OCI-LY1 (cell line): ENCODE data around the gene PEX5L.

Experiments
- H2AFZ ChIP-seq: fragments of 200-600 bp; sonication (generic), shearing (Covaris generic); 2 replicates; pipeline ENCODE4 v1.6.0; 2014; ENCODE audit warnings: antibody characterized with exemption, mild to moderate bottlenecking, low read length
- H3F3A ChIP-seq: fragments of 200-600 bp; sonication (generic), shearing (Covaris generic); 2 replicates; pipeline ENCODE4 v1.6.0; 2014; ENCODE audit warnings: mild to moderate bottlenecking, antibody characterized with exemption, low read length, moderate library complexity; ENCODE audit not compliant: insufficient read depth
- H3K27ac ChIP-seq: fragments of 200-600 bp; sonication (generic); 2 replicates; pipeline ENCODE4 v1.5.1; 2014; ENCODE audit warnings: low read length, mixed run types, mild to moderate bottlenecking, low read depth; ENCODE audit not compliant: poor library complexity, severe bottlenecking
- H3K27me3 ChIP-seq: fragments of 200-600 bp; sonication (generic); 2 replicates; pipeline ENCODE4 v1.6.0; 2014; ENCODE audit warnings: antibody characterized with exemption, mild to moderate bottlenecking, low read length, moderate library complexity; ENCODE audit not compliant: insufficient read depth
- H3K36me3 ChIP-seq: fragments of 200-600 bp; sonication (generic); 2 replicates; pipeline ENCODE4 v1.6.1; 2014; ENCODE audit warnings: mild to moderate bottlenecking, antibody characterized with exemption, low read length, moderate library complexity, mixed read lengths; ENCODE audit not compliant: insufficient read depth
- H3K4me1 ChIP-seq: fragments of 200-600 bp; sonication (generic); 2 replicates; pipeline ENCODE4 v1.5.1; 2014; ENCODE audit warnings: mild to moderate bottlenecking, low read length, moderate library complexity; ENCODE audit not compliant: insufficient read depth, severe bottlenecking
- H3K4me2 ChIP-seq: fragments of 200-600 bp; sonication (generic), shearing (Covaris generic); 2 replicates; pipeline ENCODE4 v1.6.1; 2014; ENCODE audit warnings: low read length
- H3K4me3 ChIP-seq: fragments of 200-600 bp; sonication (generic); 2 replicates; pipeline ENCODE4 v1.5.1; 2014; ENCODE audit warnings: low read length, low read depth, mild to moderate bottlenecking, mixed read lengths; ENCODE audit not compliant: poor library complexity, severe bottlenecking
- H3K79me2 ChIP-seq: fragments of 200-600 bp; shearing (Covaris generic); 2 replicates; pipeline ENCODE4 v1.6.1; 2016; ENCODE audit warnings: mixed run types, low read length, mixed read lengths; ENCODE audit not compliant: insufficient read depth
- H3K9ac ChIP-seq: fragments of 200-600 bp; sonication (generic), shearing (Covaris generic); 2 replicates; pipeline ENCODE4 v1.6.1; 2014; ENCODE audit warnings: mild to moderate bottlenecking, low read length, mixed read lengths
- H3K9me2 ChIP-seq: fragments of 200-600 bp; sonication (generic), shearing (Covaris generic); 2 replicates; pipeline ENCODE4 v1.6.1; 2014; ENCODE audit warnings: low read depth, mild to moderate bottlenecking, low read length, mixed read lengths
- H3K9me3 ChIP-seq: fragments of 200-600 bp; shearing (Covaris generic); 2 replicates; pipeline ENCODE4 v1.6.1; 2014; ENCODE audit warnings: low read length, mixed read lengths
- H4K20me1 ChIP-seq: fragments of 200-600 bp; sonication (generic), shearing (Covaris generic); 2 replicates; pipeline ENCODE4 v1.6.0; 2016; ENCODE audit warnings: mild to moderate bottlenecking, low read length; ENCODE audit not compliant: insufficient read depth
- CTCF ChIP-seq: fragments of 200-600 bp; sonication (generic), shearing (Covaris generic); IDR thresholded peaks from 2 replicates; pipeline ENCODE4 v1.5.1; 2017; ENCODE audit warnings: mild to moderate bottlenecking, antibody characterized with exemption, low read length, moderate library complexity, mixed read lengths
- EZH2 ChIP-seq: fragments of 200-600 bp; sonication (generic), shearing (Covaris generic); IDR thresholded peaks from 2 replicates; pipeline ENCODE4 v1.8.0; 2017; ENCODE audit warnings: borderline replicate concordance, mixed run types, mild to moderate bottlenecking, antibody characterized with exemption, low read length, moderate library complexity, mixed read lengths

The PEX5L gene

GRCh38 chr3:179769411-179770247 lies 267.1 kb downstream of the PEX5L start:
- Histone ChIP-seq H3K9me2 (no peaks in the 10 kb centered on the region), H3K9me3 (0 out of 2 replicates have a peak, but pooled peaks cover 2% of the 10 kb centered on the region), H3K4me3 (no peak overlapping the region), H3K27ac (no peak overlapping the region), H3K9ac (no peak overlapping the region), H2AFZ (no peak overlapping the region), H3K79me2 (no peaks in the 10 kb centered on the region), H3F3A (0 out of 2 replicates have a peak, but pooled peaks cover 3% of the 10 kb centered on the region), H3K27me3 (no peaks in the 10 kb centered on the region), H3K4me1 (peaks cover 7% of the 10 kb centered on the region), H3K36me3 (peaks cover 86% of the 10 kb centered on the region), H3K4me2 (no peak overlapping the region), H4K20me1 (no peaks in the 10 kb centered on the region)
- TF ChIP-seq EZH2 (no peak), CTCF (no peak)

GRCh38 chr3:179768080-179768479 lies 268.7 kb downstream of the PEX5L start:
- Histone ChIP-seq H3K79me2 (no peaks in the 10 kb centered on the region), H3K27me3 (no peaks in the 10 kb centered on the region), H3F3A (0 out of 2 replicates have a peak, but pooled peaks cover 3% of the 10 kb centered on the region), H4K20me1 (no peaks in the 10 kb centered on the region), H3K4me3 (no peak overlapping the region), H3K9me2 (no peaks in the 10 kb centered on the region), H3K27ac (no peak overlapping the region), H3K4me2 (no peak overlapping the region), H3K9ac (no peak overlapping the region), H3K9me3 (no peaks in the 10 kb centered on the region), H3K4me1 (peaks cover 7% of the 10 kb centered on the region), H3K36me3 (peaks cover 86% of the 10 kb centered on the region), H2AFZ (no peak overlapping the region)
- TF ChIP-seq EZH2 (no peak), CTCF (peak; percentile 56)

- Histone ChIP-seq H3K9me2 (no peaks in the 10 kb centered on the region), H3K27me3 (no peaks in the 10 kb centered on the region), H3K4me3 (no peak overlapping the region), H3K9me3 (no peaks in the 10 kb centered on the region), H3K9ac (no peak overlapping the region), H4K20me1 (no peaks in the 10 kb centered on the region), H3F3A (0 out of 2 replicates have a peak, but pooled peaks cover 3% of the 10 kb centered on the region), H3K79me2 (no peaks in the 10 kb centered on the region), H3K27ac (no peak overlapping the region), H3K4me2 (no peak overlapping the region), H2AFZ (no peak overlapping the region), H3K36me3 (peaks cover 84% of the 10 kb centered on the region), H3K4me1 (peaks cover 7% of the 10 kb centered on the region)
- TF ChIP-seq CTCF, result no peak
- TF ChIP-seq EZH2, result no peak
Observed at GRCh38 chr3:179766416-179767133, 270.2 kb downstream of the PEX5L start.
